DND-41 (cell line): ENCODE results near the gene SLC43A1.

Source experiments
- CTCF ChIP-seq: IDR thresholded peaks from 2 replicates; pipeline ENCODE4 v1.5.1; 2012; ENCODE audit warnings: borderline replicate concordance, low read length, moderate library complexity, mild to moderate bottlenecking; ENCODE audit not compliant: poor library complexity, severe bottlenecking; ENCODE audit errors: extremely low read depth
- EZH2 ChIP-seq: IDR thresholded peaks from 3 replicates; pipeline ENCODE4 v1.6.1; 2012; ENCODE audit warnings: borderline replicate concordance, low read depth, mild to moderate bottlenecking, moderate library complexity, low read length, inconsistent platforms; ENCODE audit not compliant: severe bottlenecking

GRCh38 chr11:57555393-57555792 is 39.9 kb upstream of the SLC43A1 start:
- TF ChIP-seq CTCF, result no peak
- no peak for TF ChIP-seq EZH2
